K562 (cell line): Measurements from ENCODE around the gene STOM. TPM values are rescaled to one million over a fixed set of nuclear protein-coding genes. Genes with fewer than 3 reads are reported as not detected.

Experiments used
- ATAC-seq: fragments of 200-7000 bp; cut with Tn5 transposase; 3 replicates; pipeline ENCODE4 v1.9.1; 2020; ENCODE audit warnings: moderate library complexity
- BruUV-seq: library from RNA; stranded (reverse); fragments of 400-500 nt; replicated peaks from 2 replicates; lab custom pipeline; 2021; lab: Mats Ljungman, UMichigan
- CTCF ChIA-PET: fragments of 300-600 bp; formaldehyde crosslinking; extraction: SDS; loops from one replicate; lab custom pipeline; 2021; ENCODE audit warnings: low intra/inter-chr PET ratio; lab: Yijun Ruan, JAX
- POLR2A ChIA-PET: fragments of 300-600, 350-650 bp; sonication (Branson Sonifier 250); formaldehyde crosslinking; extraction: SDS; loops from one replicate; lab custom pipeline; 2021; ENCODE audit warnings: antibody characterized with exemption, inconsistent platforms; lab: Yijun Ruan, JAX
- DNase-seq, 4 experiments: peaks; one replicate each; pipeline versions ENCODE4 v3.0.0 to v3.0.0-alpha.2; 2011 to 2018; ENCODE audit warnings: low spot score in 3 of 4, mixed read lengths in 3 of 4; ENCODE audit errors: extremely low read depth in 1 of 4
- FAIRE-seq: peaks from 2 replicates; lab custom pipeline; 2011; peaks lifted over from hg19 to GRCh38; lab: Jason Lieb, UNC
- H2AFZ ChIP-seq: 2 replicates; pipeline ENCODE4 v1.6.0; 2011; ENCODE audit warnings: low read depth, low read length, control low read depth, inconsistent platforms
- H3K27ac ChIP-seq: fragments of 200-600 bp; 3 replicates; pipeline ENCODE4 v1.8.0; 2011; ENCODE audit warnings: low read depth, mild to moderate bottlenecking, control low read depth, inconsistent platforms, low read length, moderate library complexity, mixed read lengths; ENCODE audit errors: extremely low read depth
- H3K27me3 ChIP-seq, 2 experiments: fragments of 300-600 bp in 1 of 2; 2 replicates in 1 of 2; 3 replicates in 1 of 2; pipeline versions ENCODE4 v1.6.0 to v1.8.0; 2011; ENCODE audit warnings: inconsistent platforms in 2 of 2, low read length in 2 of 2, mild to moderate bottlenecking in 1 of 2, mixed read lengths in 1 of 2, moderate library complexity in 1 of 2; ENCODE audit not compliant: control insufficient read depth in 2 of 2, insufficient read depth in 2 of 2
- H3K36me3 ChIP-seq: fragments of 300-600 bp; 3 replicates; pipeline ENCODE4 v1.8.0; 2011; ENCODE audit warnings: mild to moderate bottlenecking, low read length, inconsistent platforms; ENCODE audit not compliant: control insufficient read depth, insufficient read depth
- H3K4me1 ChIP-seq, 2 experiments: fragments of 200-600 bp in 1 of 2; replicated peaks in 1 of 2; 2 replicates in 1 of 2; 3 replicates in 1 of 2; pipeline versions ENCODE4 v1.5.1 to v1.8.0; 2011; ENCODE audit warnings: inconsistent platforms in 2 of 2, low read length in 2 of 2, mild to moderate bottlenecking in 1 of 2, mixed read lengths in 1 of 2, moderate library complexity in 1 of 2; ENCODE audit not compliant: control insufficient read depth in 2 of 2, insufficient read depth in 2 of 2
- H3K4me2 ChIP-seq: 2 replicates; pipeline ENCODE4 v1.6.1; 2011; ENCODE audit warnings: low read length, control low read depth, inconsistent platforms, mixed read lengths; ENCODE audit not compliant: insufficient read depth
- H3K4me3 ChIP-seq: fragments of 200-600 bp; sonication (generic), shearing (Covaris generic); 2 replicates; pipeline ENCODE4 v1.5.1; 2016; ENCODE audit warnings: control low read depth, inconsistent platforms
- H3K79me2 ChIP-seq: fragments of 200-600 bp; 3 replicates; pipeline ENCODE4 v1.8.0; 2011; ENCODE audit warnings: low read length, inconsistent platforms; ENCODE audit not compliant: control insufficient read depth, insufficient read depth
- H3K9ac ChIP-seq, 2 experiments: 2 replicates each; pipeline versions ENCODE4 v1.6.0 to v1.6.1; 2011; ENCODE audit warnings: low read depth in 2 of 2, low read length in 2 of 2, control low read depth in 1 of 2, inconsistent platforms in 1 of 2, mild to moderate bottlenecking in 1 of 2, mixed read lengths in 1 of 2; ENCODE audit not compliant: insufficient read depth in 1 of 2
- H3K9me1 ChIP-seq: one replicate; pipeline ENCODE4 v1.6.0; 2011; ENCODE audit warnings: inconsistent platforms, mild to moderate bottlenecking, low read length, moderate library complexity; ENCODE audit not compliant: control insufficient read depth, insufficient read depth
- H3K9me3 ChIP-seq: replicated peaks from 2 replicates; pipeline ENCODE4 v1.5.1; 2011; ENCODE audit warnings: low read depth, low read length, inconsistent platforms; ENCODE audit not compliant: control insufficient read depth, insufficient read depth
- H4K20me1 ChIP-seq: replicated peaks from 2 replicates; pipeline ENCODE4 v1.6.1; 2011; ENCODE audit warnings: low read length, inconsistent platforms, mixed read lengths; ENCODE audit not compliant: control insufficient read depth, insufficient read depth
- CREB1 ChIP-seq, 2 experiments: sonication (generic) in 1 of 2; formaldehyde crosslinking in 1 of 2; IDR thresholded peaks; 2 replicates each; pipeline versions ENCODE4 v1.6.1 to v1.8.0; 2012 to 2022; ENCODE audit warnings: inconsistent platforms in 1 of 2, mild to moderate bottlenecking in 1 of 2, missing genetic modification reagents in 1 of 2, moderate library complexity in 1 of 2
- E2F5 ChIP-seq: sonication (generic); formaldehyde crosslinking; IDR thresholded peaks from 2 replicates; pipeline ENCODE4 v1.8.0; 2022; ENCODE audit warnings: mild to moderate bottlenecking, missing genetic modification reagents
- ID3 ChIP-seq, 2 experiments: fragments of 250-450 bp in 1 of 2; fragments of 450-650 bp in 1 of 2; sonication (Bioruptor Pico) in 1 of 2; IDR thresholded peaks; 2 replicates each; pipeline versions ENCODE4 v1.6.1 to v1.8.0; 2016 to 2021; ENCODE audit warnings: mild to moderate bottlenecking in 2 of 2, moderate library complexity in 2 of 2, missing compliant biosample characterization in 1 of 2, missing genetic modification characterization in 1 of 2
- KHSRP ChIP-seq: fragments of 450-650 bp; IDR thresholded peaks from 2 replicates; pipeline ENCODE4 v1.6.1; 2017
- NKRF ChIP-seq: fragments of 450-650 bp; IDR thresholded peaks from 2 replicates; pipeline ENCODE4 v1.6.1; 2016; ENCODE audit warnings: borderline replicate concordance
- PATZ1 ChIP-seq: fragments of 250-450 bp; sonication (Bioruptor Pico); IDR thresholded peaks from 2 replicates; pipeline ENCODE4 v1.5.0; 2020; ENCODE audit warnings: mild to moderate bottlenecking, borderline replicate concordance
- PHF8 ChIP-seq: fragments of 200-600 bp; sonication (generic); IDR thresholded peaks from 2 replicates; pipeline ENCODE4 v1.6.1; 2012; ENCODE audit warnings: mixed run types, mild to moderate bottlenecking, inconsistent platforms, low read length, moderate library complexity, borderline replicate concordance
- POLR2A ChIP-seq: fragments of 450-650 bp; conservative IDR thresholded peaks from 2 replicates; pipeline ENCODE4 v1.6.1; 2016
- RFX7 ChIP-seq: fragments of 250-450 bp; sonication (Bioruptor Pico); IDR thresholded peaks from 2 replicates; pipeline ENCODE4 v1.5.1; 2021; ENCODE audit warnings: mild to moderate bottlenecking
- SMAD4 ChIP-seq: fragments of 250-450 bp; sonication (Bioruptor Pico); conservative IDR thresholded peaks from 2 replicates; pipeline ENCODE4 v1.8.0; 2021; ENCODE audit warnings: inconsistent platforms, mild to moderate bottlenecking, moderate library complexity
- SNIP1 ChIP-seq: fragments of 450-650 bp; IDR thresholded peaks from 2 replicates; pipeline ENCODE4 v1.7.1; 2017; ENCODE audit warnings: low read depth, mild to moderate bottlenecking
- TAL1 ChIP-seq: fragments of 450-650 bp; IDR thresholded peaks from 2 replicates; pipeline ENCODE4 v1.6.1; 2016; ENCODE audit warnings: mild to moderate bottlenecking
- U2AF1 ChIP-seq: fragments of 200-400 bp; formaldehyde crosslinking; optimal IDR thresholded peaks from 2 replicates; pipeline ENCODE3; 2017; ENCODE audit warnings: mild to moderate bottlenecking, low read depth, low read length, moderate library complexity
- ZNF57 ChIP-seq: fragments of 450-650 bp; formaldehyde crosslinking; IDR thresholded peaks from 2 replicates; pipeline ENCODE4 v1.4.0; 2020; ENCODE audit warnings: mild to moderate bottlenecking, moderate library complexity
- ZNF639 ChIP-seq, 2 experiments: fragments of 200-800 bp in 1 of 2; sonication (Bioruptor generic) in 1 of 2; sonication (generic) in 1 of 2; formaldehyde crosslinking in 1 of 2; IDR thresholded peaks in 1 of 2; conservative IDR thresholded peaks in 1 of 2; 2 replicates each; pipeline versions ENCODE4 v1.5.0 to v1.6.1; 2016 to 2020; ENCODE audit warnings: missing compliant biosample characterization in 1 of 2, missing genetic modification characterization in 1 of 2, missing genetic modification reagents in 1 of 2
- ZNF79 ChIP-seq: fragments of 250-450 bp; sonication (Bioruptor Pico); IDR thresholded peaks from 2 replicates; pipeline ENCODE4 v1.4.0; 2020; ENCODE audit warnings: low read depth, mild to moderate bottlenecking, moderate library complexity
- WGBS: fragments of 100-300 bp; shearing (Covaris generic); methylation state at CpG from one replicate; pipeline ENCODE4 v1.1.6; 2016; ENCODE audit warnings: low coverage, mixed read lengths; ENCODE audit not compliant: insufficient coverage; ENCODE audit errors: missing lambda C conversion rate; 5-methylcytosine and 5-hydroxymethylcytosine counted together
- in situ Hi-C: fragments of 300-500 bp; cut with MboI; formaldehyde crosslinking; loops from 4 replicates; pipeline ENCODE4 v1.15.0; 2018; ENCODE audit warnings: inconsistent platforms, mixed read lengths
- intact Hi-C: fragments of 100-400 bp; cut with micrococcal nuclease; formaldehyde crosslinking; loops from 2 replicates; pipeline ENCODE4 v1.14.2; 2022
- polyA plus RNA-seq, 8 experiments: library from polyadenylated mRNA; depleted of rRNA in 4 of 8; stranded (reverse) in 5 of 8; unstranded in 3 of 8; fragments of >200 nt; fragmentation: Nextera tagmentation in 2 of 8; fragmentation: Illumina TruSeq in 1 of 8; extraction: Ambion mirVana in 2 of 8; extraction: Trizol in 1 of 8; gene quantifications; 2 replicates each; pipeline versions ENCODE4 v1.2.1 to v1.2.3, GENCODE V29; 2011 to 2014; ENCODE audit warnings: inconsistent platforms in 1 of 8, missing spikeins in 1 of 8
- total RNA-seq, 7 experiments: library from RNA; depleted of rRNA in 6 of 7; stranded (reverse); fragments of >200 nt in 6 of 7; fragmentation: Illumina TruSeq in 2 of 7; extraction: Trizol in 2 of 7; gene quantifications; 2 replicates each; pipeline versions ENCODE4 v1.2.1 to v1.2.3, GENCODE V29; 2011 to 2021; ENCODE audit warnings: low replicate concordance in 1 of 7

Gene STOM
- total and polyA plus RNA-seq, 9 of the 15 experiments (the other 6 are each of a cell fraction or from before 2014, with no cell fraction given) = 23.2 to 140 (median 43.9) TPM

- Histone ChIP-seq H3K79me2 (no peaks in the 10 kb centered on the region), H2AFZ (no peak overlapping the region), H3K4me2 (no peak overlapping the region), H3K9ac (no peak overlapping the region), H3K9me1 (no peaks in the 10 kb centered on the region), H3K9me3 (no peaks in the 10 kb centered on the region), H3K27me3 (no peaks in the 10 kb centered on the region), H3K4me1 (peaks cover 0 to 10% of the 10 kb centered on the region in 2 experiments; a peak in 2 of 5 replicates), H3K27ac (no peak overlapping the region), H3K4me3 (no peak overlapping the region), H3K36me3 (peaks cover 70% of the 10 kb centered on the region), H4K20me1 (no peaks in the 10 kb centered on the region)
- ChIA-PET CTCF (no interaction called here), POLR2A (interaction anchor here (0.9 kb wide), 1 partner anchor 10 kb away, joined by 3 read pairs; no protein-coding TSS in a partner anchor)
- in situ Hi-C loops (no loop called here), intact Hi-C loops (no loop called here)
- 93% methylated on average over 1 of the region's 1 CpG for WGBS
- FAIRE-seq (no peak), ATAC-seq (no peak), DNase-seq (no peak)
- BruUV-seq = no TSS peak
- TF ChIP-seq KHSRP (no peak), NKRF (no peak), TAL1 (no peak), RFX7 (CRISPR knock-in tag) (no peak), ZNF57 (no peak), ZNF79 (CRISPR knock-in tag) (no peak), PHF8 (no peak), PATZ1 (CRISPR knock-in tag) (no peak), POLR2A (no peak), U2AF1 (no peak), CREB1 (IDR thresholded peaks at IDR 0.05) (no peak), CREB1 (CRISPR knock-in tag; IDR thresholded peaks at IDR 0.05) (no peak), SNIP1 (no peak), ZNF639 (CRISPR knock-in tag; conservative IDR thresholded peaks at IDR 0.05 in 1 of 2, IDR thresholded peaks at IDR 0.05 in 1 of 2) (no peak), E2F5 (CRISPR knock-in tag) (no peak), SMAD4 (CRISPR knock-in tag) (no peak), ID3 (CRISPR knock-in tag; IDR thresholded peaks at IDR 0.05) (no peak), ID3 (tag; IDR thresholded peaks at IDR 0.05) (no peak)
Measured at GRCh38 chr9:121350036-121350435, 20.0 kb downstream of the STOM start.
